Adrenal gland (tissue), 12 donors: ENCODE data around the gene ROR2. TPM values are rescaled to one million over a fixed set of nuclear protein-coding genes. Genes with fewer than 3 reads are reported as not detected.

Experiments used
- DNase-seq, 7 donors: peaks; one replicate each; pipeline ENCODE4 v3.0.0-alpha.2; 2019 to 2020
- H3K27ac ChIP-seq, 5 donors: fragments of 200-600 bp; sonication (generic) in 4 of 5; 1 replicate in 3 of 5; 2 replicates in 2 of 5; pipeline versions ENCODE4 v1.5.1 to v1.8.0; 2016 to 2020; ENCODE audit warnings: mild to moderate bottlenecking in 1 of 5
- H3K27me3 ChIP-seq: fragments of 200-600 bp; 2 replicates; pipeline ENCODE4 v1.8.0; 2021
- H3K36me3 ChIP-seq, 2 donors: fragments of 200-600 bp; replicated peaks in 1 of 2; 1 replicate in 1 of 2; 2 replicates in 1 of 2; pipeline versions ENCODE4 v1.5.1 to v1.8.0; 2018 to 2022
- H3K4me1 ChIP-seq, 2 donors: fragments of 200-600 bp; replicated peaks in 1 of 2; 1 replicate in 1 of 2; 2 replicates in 1 of 2; pipeline versions ENCODE4 v1.5.1 to v1.8.0; 2018 to 2021
- H3K4me3 ChIP-seq, 4 donors: fragments of 200-600 bp; sonication (generic) in 3 of 4; one replicate each; pipeline ENCODE4 v1.5.1; 2016 to 2018
- H3K9me3 ChIP-seq, 3 donors: fragments of 200-600 bp; sonication (generic) in 1 of 3; replicated peaks in 1 of 3; 1 replicate in 2 of 3; 2 replicates in 1 of 3; pipeline versions ENCODE4 v1.5.1 to v1.8.0; 2016 to 2021
- CTCF ChIP-seq, 6 experiments: fragments of 450-650 bp in 4 of 6; fragments of 200-600 bp in 2 of 6; sonication (generic) in 1 of 6; IDR thresholded peaks; 1 replicate in 5 of 6; 2 replicates in 1 of 6; pipeline versions ENCODE4 v1.5.1 to v1.8.0; 2016 to 2021; ENCODE audit warnings: antibody characterized with exemption in 6 of 6, mild to moderate bottlenecking in 2 of 6, moderate library complexity in 1 of 6
- POLR2A ChIP-seq, 2 donors: fragments of 450-650 bp; IDR thresholded peaks; one replicate each; pipeline ENCODE4 v1.6.1; 2017; ENCODE audit warnings: antibody characterized with exemption in 2 of 2, mild to moderate bottlenecking in 2 of 2, moderate library complexity in 1 of 2
- WGBS, 4 donors: extraction: QIAGEN DNeasy Blood & Tissue Kit in 2 of 4; methylation state at CpG; one replicate each; pipeline versions ENCODE4 v1.1.5 to v1.1.7; 2013 to 2017; 5-methylcytosine and 5-hydroxymethylcytosine counted together
- intact Hi-C, 2 donors: fragments of 100-400 bp; cut with DNase I; formaldehyde crosslinking; loops; one replicate each; pipeline versions ENCODE4 v1.14.1 to v1.15.0; 2022 to 2023
- polyA plus RNA-seq, 3 donors: library from polyadenylated mRNA; stranded (reverse); fragments of 200-250 nt in 2 of 3; fragments of 350-450 nt in 1 of 3; fragmentation: Illumina TruSeq in 1 of 3; extraction: RNeasy Lipid Tissue Mini Kit (QIAGEN cat#74804) in 1 of 3; gene quantifications; one replicate each; pipeline ENCODE4 v1.2.3, GENCODE V29; 2013 to 2014
- total RNA-seq, 9 donors: library from RNA; depleted of rRNA in 4 of 9; stranded (reverse); fragments of >200 nt in 4 of 9; fragments of 120-200 nt in 1 of 9; fragmentation: NEBNext Ultra II Directional in 1 of 9; extraction: Animal tissue kit (Norgen Biotek cat#: 25700) in 1 of 9; gene quantifications; one replicate each; pipeline versions ENCODE4 v1.1.0 to v1.2.4, GENCODE V29; 2013 to 2023
- donor health status: healthy with polysubstance abuse.
- donor health status: Bipolar disorder and iron deficiency.
- donor health status: DM: yes; HTN: yes; CAD: no.
- donor health status: DM: no; HTN: no; CAD: no.
- donor health status: DM: no; HTN: no; CAD: no.
- donor health status: DM: yes; HTN: yes; CAD: no.

ROR2 gene
- total and polyA plus RNA-seq, 12 donors = 3.9 to 23.9 (median 11.4) TPM

GRCh38 chr9:91572044-91572443 is 378.0 kb downstream of the ROR2 start:
- no peaks in the 10 kb centered on the region for H3K36me3 ChIP-seq
- no peaks in the 10 kb centered on the region for H3K9me3 ChIP-seq
- no peaks in the 10 kb centered on the region for H3K4me1 ChIP-seq
- no peak overlapping the region for H3K27ac ChIP-seq
- no peaks in the 10 kb centered on the region for H3K27me3 ChIP-seq
- no peak overlapping the region for H3K4me3 ChIP-seq
- no peak for TF ChIP-seq POLR2A (IDR thresholded peaks at IDR 0.05)
- no peak for TF ChIP-seq CTCF (IDR thresholded peaks at IDR 0.05)
- 63 to 65% (median 64%) methylated on average over 4 of the region's 4 CpGs for WGBS, 4 donors
- intact Hi-C loops = no loop called here
- no peak for DNase-seq

GRCh38 chr9:91571036-91571435 is 379.0 kb downstream of the ROR2 start:
- no peaks in the 10 kb centered on the region for H3K9me3 ChIP-seq
- H3K27me3 ChIP-seq = no peaks in the 10 kb centered on the region
- intact Hi-C loops = no loop called here
- H3K4me1 ChIP-seq = no peaks in the 10 kb centered on the region
- H3K36me3 ChIP-seq = no peaks in the 10 kb centered on the region
- no peak overlapping the region for H3K27ac ChIP-seq
- no peak overlapping the region for H3K4me3 ChIP-seq
- TF ChIP-seq CTCF (IDR thresholded peaks at IDR 0.05) (no peak), POLR2A (IDR thresholded peaks at IDR 0.05) (no peak)
- DNase-seq = no peak

- 60 to 71% (median 68%) methylated on average over 10 to 12 of the region's 12 CpGs for WGBS, 4 donors
- TF ChIP-seq CTCF (IDR thresholded peaks at IDR 0.05) (no peak), POLR2A (IDR thresholded peaks at IDR 0.05) (no peak)
- intact Hi-C loops = no loop called here
- H3K27me3 ChIP-seq = no peaks in the 10 kb centered on the region
- peak in 1 of 7 donors; percentile 24 for DNase-seq
- no peaks in the 10 kb centered on the region for H3K36me3 ChIP-seq
- H3K4me1 ChIP-seq = no peaks in the 10 kb centered on the region
- H3K9me3 ChIP-seq = no peaks in the 10 kb centered on the region
- no peak overlapping the region for H3K27ac ChIP-seq
- no peak overlapping the region for H3K4me3 ChIP-seq
Measured at GRCh38 chr9:91567642-91568274, 382.3 kb downstream of the ROR2 start.

- H3K27me3 ChIP-seq = peaks cover 3% of the 10 kb centered on the region
- no peak overlapping the region for H3K27ac ChIP-seq
- no peaks in the 10 kb centered on the region for H3K9me3 ChIP-seq
- H3K4me3 ChIP-seq = no peak overlapping the region
- TF ChIP-seq CTCF (IDR thresholded peaks at IDR 0.05) (no peak), POLR2A (IDR thresholded peaks at IDR 0.05) (no peak)
- no peaks in the 10 kb centered on the region for H3K36me3 ChIP-seq
- no peak for DNase-seq
- intact Hi-C loops = no loop called here
- no peaks in the 10 kb centered on the region for H3K4me1 ChIP-seq
- 62 to 68% (median 64%) methylated on average over 3 of the region's 3 CpGs for WGBS, 4 donors
Measured at GRCh38 chr9:91564081-91564670, 385.9 kb downstream of the ROR2 start.
